Mesenchymal stem cell (in vitro differentiated cells and primary cell): ENCODE results near the gene DPM3.
"Not testable (repeated sequence)": the region's sequence is repeated elsewhere in the genome, so short reads cannot be mapped to it uniquely, and the experiment has no call there.

Source experiments
- DNase-seq: peaks from one replicate; pipeline ENCODE4 v3.0.0-alpha.2; 2013
- H2AFZ ChIP-seq: one replicate; pipeline ENCODE4 v1.6.1; 2013; ENCODE audit warnings: low read depth, mild to moderate bottlenecking, control low read depth, inconsistent platforms, low read length, moderate library complexity
- H2AK5ac ChIP-seq: 2 replicates; pipeline ENCODE4 v1.6.1; 2013; ENCODE audit warnings: low read length, moderate library complexity, mild to moderate bottlenecking, inconsistent platforms; ENCODE audit not compliant: severe bottlenecking
- H2BK120ac ChIP-seq: one replicate; pipeline ENCODE4 v1.6.1; 2013; ENCODE audit warnings: low read depth, mild to moderate bottlenecking, inconsistent platforms, low read length, moderate library complexity
- H2BK12ac ChIP-seq, 2 experiments: one replicate each; pipeline ENCODE4 v1.6.1; 2013; ENCODE audit warnings: inconsistent platforms in 2 of 2, low read length in 2 of 2, mild to moderate bottlenecking in 2 of 2, moderate library complexity in 2 of 2, control low read depth in 1 of 2
- H2BK15ac ChIP-seq: one replicate; pipeline ENCODE4 v1.6.1; 2013; ENCODE audit warnings: mild to moderate bottlenecking, low read depth, inconsistent platforms; ENCODE audit not compliant: poor library complexity, severe bottlenecking
- H2BK5ac ChIP-seq: 2 replicates; pipeline ENCODE4 v1.6.1; 2013; ENCODE audit warnings: low read depth, mild to moderate bottlenecking, low read length, control low read depth, inconsistent platforms; ENCODE audit not compliant: poor library complexity, severe bottlenecking
- H3K14ac ChIP-seq, 2 experiments: one replicate each; pipeline ENCODE4 v1.6.1; 2013; ENCODE audit warnings: inconsistent platforms in 2 of 2, low read length in 2 of 2, control low read depth in 1 of 2, mild to moderate bottlenecking in 1 of 2, moderate library complexity in 1 of 2
- H3K18ac ChIP-seq, 2 experiments: one replicate each; pipeline ENCODE4 v1.6.1; 2013; ENCODE audit warnings: inconsistent platforms in 2 of 2, low read length in 2 of 2, control low read depth in 1 of 2, low read depth in 1 of 2, mild to moderate bottlenecking in 1 of 2
- H3K23ac ChIP-seq, 2 experiments: one replicate each; pipeline ENCODE4 v1.6.1; 2013; ENCODE audit warnings: inconsistent platforms in 2 of 2, low read length in 2 of 2, mild to moderate bottlenecking in 2 of 2, moderate library complexity in 2 of 2, control low read depth in 1 of 2
- H3K27ac ChIP-seq: 2 replicates; pipeline ENCODE4 v1.5.1; 2013; ENCODE audit warnings: mild to moderate bottlenecking, moderate library complexity, low read length, control low read depth, inconsistent platforms; ENCODE audit not compliant: poor library complexity, severe bottlenecking
- H3K27me3 ChIP-seq, 2 experiments: 2 replicates each; pipeline versions ENCODE4 v1.6.1 to v1.7.0; 2013; ENCODE audit warnings: low read length in 2 of 2, mild to moderate bottlenecking in 2 of 2, moderate library complexity in 2 of 2, control low read depth in 1 of 2, inconsistent platforms in 1 of 2; ENCODE audit not compliant: control insufficient read depth in 1 of 2, insufficient read depth in 1 of 2
- H3K36me3 ChIP-seq, 2 experiments: 2 replicates each; pipeline versions ENCODE4 v1.6.1 to v1.7.0; 2013; ENCODE audit warnings: low read length in 2 of 2, control low read depth in 1 of 2, inconsistent platforms in 1 of 2, low read depth in 1 of 2, mild to moderate bottlenecking in 1 of 2; ENCODE audit not compliant: insufficient read depth in 2 of 2, control insufficient read depth in 1 of 2
- H3K4ac ChIP-seq, 2 experiments: one replicate each; pipeline ENCODE4 v1.6.1; 2013; ENCODE audit warnings: inconsistent platforms in 2 of 2, low read length in 2 of 2, mild to moderate bottlenecking in 2 of 2, moderate library complexity in 2 of 2, control low read depth in 1 of 2, low read depth in 1 of 2
- H3K4me1 ChIP-seq: 2 replicates; pipeline ENCODE4 v1.6.1; 2013; ENCODE audit warnings: low read depth, low read length, control low read depth; ENCODE audit not compliant: control insufficient read depth, insufficient read depth
- H3K4me2 ChIP-seq: 2 replicates; pipeline ENCODE4 v1.6.1; 2013; ENCODE audit warnings: low read length, mild to moderate bottlenecking, inconsistent platforms; ENCODE audit not compliant: poor library complexity, severe bottlenecking
- H3K4me3 ChIP-seq, 2 experiments: 2 replicates each; pipeline versions ENCODE4 v1.5.1 to v1.7.0; 2013; ENCODE audit warnings: low read length in 2 of 2, mild to moderate bottlenecking in 2 of 2, control low read depth in 1 of 2, low read depth in 1 of 2; ENCODE audit not compliant: insufficient read depth in 1 of 2
- H3K79me1 ChIP-seq: replicated peaks from 2 replicates; pipeline ENCODE4 v1.6.1; 2013; ENCODE audit warnings: mild to moderate bottlenecking, control low read depth, low read length, inconsistent platforms; ENCODE audit not compliant: poor library complexity, severe bottlenecking
- H3K9ac ChIP-seq: 2 replicates; pipeline ENCODE4 v1.7.0; 2013; ENCODE audit warnings: mild to moderate bottlenecking, low read length, moderate library complexity
- H3K9me3 ChIP-seq: 2 replicates; pipeline ENCODE4 v1.7.0; 2013; ENCODE audit warnings: mild to moderate bottlenecking, low read length; ENCODE audit not compliant: control insufficient read depth
- H4K8ac ChIP-seq: one replicate; pipeline ENCODE4 v1.6.1; 2013; ENCODE audit warnings: inconsistent platforms, mild to moderate bottlenecking, low read length, moderate library complexity
- H4K91ac ChIP-seq: one replicate; pipeline ENCODE4 v1.6.1; 2013; ENCODE audit warnings: mild to moderate bottlenecking, low read length, inconsistent platforms
- WGBS: methylation state at CpG from one replicate; pipeline ENCODE4 v1.1.7; 2013; ENCODE audit warnings: mixed read lengths; 5-methylcytosine and 5-hydroxymethylcytosine counted together

DPM3 gene

DNA sequence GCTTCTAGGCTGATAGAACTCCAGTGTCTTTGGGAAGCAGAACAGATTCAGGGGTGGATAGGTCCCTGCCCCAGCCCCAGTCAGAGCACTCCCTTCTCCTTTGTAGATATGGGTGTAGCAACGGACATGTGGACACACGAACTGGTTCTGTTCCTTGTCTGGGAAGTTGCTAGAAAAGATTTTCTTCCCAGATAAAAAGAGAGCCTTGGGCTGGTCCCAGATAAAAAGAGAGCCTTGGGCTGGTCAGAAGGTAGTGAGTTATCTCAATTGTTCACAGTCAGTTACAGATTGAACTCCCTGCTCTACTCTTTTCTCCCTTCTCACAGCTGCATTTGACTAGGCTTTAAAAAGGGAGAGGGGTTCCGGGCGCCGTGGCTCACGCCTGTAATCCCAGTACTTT, 20.1 kb downstream of the DPM3 start:
- Histone ChIP-seq H4K8ac (no peak overlapping the region), H3K23ac (no peak overlapping the region), H2BK12ac (no peak overlapping the region), H2BK5ac (no peak overlapping the region), H2AK5ac (no peak overlapping the region), H3K4me3 (no peak overlapping the region), H3K9me3 (no peaks in the 10 kb centered on the region), H3K79me1 (no peaks in the 10 kb centered on the region), H3K18ac (no peak overlapping the region), H2BK15ac (no peak overlapping the region), H3K27ac (no peak overlapping the region), H3K4me1 (peaks cover 7% of the 10 kb centered on the region), H3K27me3 (peaks cover 52 to 80% of the 10 kb centered on the region in 2 experiments), H2BK120ac (no peak overlapping the region), H3K4me2 (no peak overlapping the region), H2AFZ (no peak overlapping the region), H3K4ac (no peak overlapping the region), H3K14ac (no peak overlapping the region), H4K91ac (no peak overlapping the region), H3K36me3 (no peaks in the 10 kb centered on the region), H3K9ac (no peak overlapping the region)
- WGBS, result 87% methylated on average over 4 of the region's 6 CpGs
- no peak for DNase-seq

GRCh38 chr1:155118090-155118489, 22.2 kb downstream of the DPM3 start:
- not testable (repeated sequence) for H3K27ac ChIP-seq, H3K14ac ChIP-seq, H2AK5ac ChIP-seq, H3K4ac ChIP-seq, H3K4me2 ChIP-seq, H4K91ac ChIP-seq, H3K18ac ChIP-seq, H2BK12ac ChIP-seq, H3K4me1 ChIP-seq, H3K23ac ChIP-seq, H3K36me3 ChIP-seq, H2BK5ac ChIP-seq, H2BK120ac ChIP-seq, H4K8ac ChIP-seq, H2AFZ ChIP-seq, H3K79me1 ChIP-seq, H3K4me3 ChIP-seq, H2BK15ac ChIP-seq, DNase-seq, H3K9ac ChIP-seq, H3K9me3 ChIP-seq
- H3K27me3 ChIP-seq, result peaks cover 42 to 67% of the 10 kb centered on the region in 2 experiments
- WGBS, result 81% methylated on average over 7 of the region's 7 CpGs

GRCh38 chr1:155117610-155118009, 22.7 kb downstream of the DPM3 start:
- H3K4ac ChIP-seq, result no peak overlapping the region

GRCh38 chr1:155116113-155116764, 24.1 kb downstream of the DPM3 start:
- whole genome bisulfite sequencing, result 74% methylated on average over 5 of the region's 5 CpGs
- H3K36me3 ChIP-seq, result no peaks in the 10 kb centered on the region

More at GRCh38 chr1:155117610-155118009, 22.7 kb downstream of the DPM3 start:
- Histone ChIP-seq H4K91ac (no peak overlapping the region), H3K23ac (no peak overlapping the region), H3K27ac (no peak overlapping the region), H2AFZ (no peak overlapping the region), H2BK120ac (no peak overlapping the region), H2BK12ac (no peak overlapping the region), H4K8ac (no peak overlapping the region), H3K9me3 (no peaks in the 10 kb centered on the region), H3K79me1 (no peaks in the 10 kb centered on the region), H3K27me3 (peaks cover 42 to 62% of the 10 kb centered on the region in 2 experiments), H3K18ac (no peak overlapping the region), H2BK15ac (no peak overlapping the region), H2BK5ac (no peak overlapping the region), H3K4me3 (no peak overlapping the region), H3K9ac (no peak overlapping the region), H3K14ac (no peak overlapping the region), H3K36me3 (no peaks in the 10 kb centered on the region), H2AK5ac (no peak overlapping the region), H3K4me2 (no peak overlapping the region), H3K4me1 (no peaks in the 10 kb centered on the region)
- 60% methylated on average over 4 of the region's 4 CpGs for WGBS
- no peak for DNase-seq

More at GRCh38 chr1:155116113-155116764, 24.1 kb downstream of the DPM3 start:
- DNase-seq, result no peak
- no peak overlapping the region for H2BK12ac ChIP-seq
- no peak overlapping the region for H3K9ac ChIP-seq
- H2BK120ac ChIP-seq, result no peak overlapping the region
- no peaks in the 10 kb centered on the region for H3K4me1 ChIP-seq
- no peak overlapping the region for H3K14ac ChIP-seq
- H3K79me1 ChIP-seq, result no peaks in the 10 kb centered on the region
- no peak overlapping the region for H2AFZ ChIP-seq
- no peak overlapping the region for H3K18ac ChIP-seq
- H4K8ac ChIP-seq, result no peak overlapping the region
- no peaks in the 10 kb centered on the region for H3K9me3 ChIP-seq
- H3K23ac ChIP-seq, result no peak overlapping the region
- no peak overlapping the region for H2BK15ac ChIP-seq
- H4K91ac ChIP-seq, result no peak overlapping the region
- H3K4me2 ChIP-seq, result no peak overlapping the region
- H3K27ac ChIP-seq, result no peak overlapping the region
- peaks cover 37 to 60% of the 10 kb centered on the region in 2 experiments for H3K27me3 ChIP-seq
- no peak overlapping the region for H2BK5ac ChIP-seq
- no peak overlapping the region for H3K4ac ChIP-seq
- no peak overlapping the region for H3K4me3 ChIP-seq
- no peak overlapping the region for H2AK5ac ChIP-seq
